ENCODE results near the gene ARL5B.

ARL5B gene

DNA sequence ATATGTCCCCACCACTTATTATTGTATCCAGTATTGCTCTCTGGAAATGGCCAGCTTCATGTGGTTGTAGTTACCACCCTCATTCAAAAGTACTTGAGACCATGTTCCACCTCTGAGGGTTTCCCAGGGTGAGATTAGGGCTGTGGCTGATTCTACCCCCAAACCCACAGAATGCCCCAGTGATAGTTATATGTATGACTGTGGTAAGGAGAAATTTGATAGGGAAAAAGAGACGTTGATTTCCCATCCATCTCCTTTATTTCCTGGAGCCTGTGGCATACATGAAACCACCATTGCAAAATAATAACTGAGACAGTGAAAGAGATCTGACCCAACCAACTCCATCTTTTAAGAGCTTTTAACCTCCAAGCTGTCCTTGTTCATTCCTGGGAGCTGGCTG lies 25.2 kb downstream of the ARL5B start:
- Histone ChIP-seq H3K27ac (ENCODE audit: low read length) (no peak overlapping the region), H3K36me3 (ENCODE audit: insufficient read depth, low read depth, low read length) (peaks cover 15% of the 10 kb centered on the region; the same call in 1 of the 2 replicates), H3K27me3 (ENCODE audit: insufficient read depth, low read length) (no peaks in the 10 kb centered on the region), H3K9me3 (ENCODE audit: insufficient read depth, low read depth, low read length) (no peaks in the 10 kb centered on the region), H3K4me3 (ENCODE audit: low read length) (no peak overlapping the region), H3K9ac (ENCODE audit: low read depth, low read length) (no peak overlapping the region), H3K4me1 (ENCODE audit: insufficient read depth, low read length) (no peaks in the 10 kb centered on the region)

DNA sequence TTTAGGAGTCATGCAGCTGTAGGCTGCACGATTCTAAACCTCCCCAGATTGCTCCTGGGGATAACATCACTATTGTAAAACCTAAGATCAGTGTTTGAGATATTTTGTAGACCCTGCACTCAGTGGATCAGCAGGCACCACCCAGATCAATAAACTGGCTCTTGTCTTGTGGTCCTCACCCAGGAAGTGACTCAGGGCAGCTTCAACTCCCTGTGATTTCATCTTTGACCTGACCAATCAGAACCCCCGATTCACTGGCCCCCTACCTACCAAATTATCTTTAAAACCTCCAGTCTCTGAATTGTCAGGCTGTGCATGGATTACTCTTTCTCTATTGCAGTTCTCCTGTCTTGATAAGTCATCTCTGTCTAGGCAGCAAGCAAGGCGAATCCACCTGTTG lies 25.7 kb downstream of the ARL5B start:
- Histone ChIP-seq H3K9ac (ENCODE audit: low read depth, low read length) (no peak overlapping the region), H3K36me3 (ENCODE audit: insufficient read depth, low read depth, low read length) (peaks cover 11% of the 10 kb centered on the region; the same call in 1 of the 2 replicates), H3K4me1 (ENCODE audit: insufficient read depth, low read length) (no peaks in the 10 kb centered on the region), H3K27ac (ENCODE audit: low read length) (no peak overlapping the region), H3K4me3 (ENCODE audit: low read length) (no peak overlapping the region), H3K27me3 (ENCODE audit: insufficient read depth, low read length) (no peaks in the 10 kb centered on the region), H3K9me3 (ENCODE audit: insufficient read depth, low read depth, low read length) (no peaks in the 10 kb centered on the region)

DNA sequence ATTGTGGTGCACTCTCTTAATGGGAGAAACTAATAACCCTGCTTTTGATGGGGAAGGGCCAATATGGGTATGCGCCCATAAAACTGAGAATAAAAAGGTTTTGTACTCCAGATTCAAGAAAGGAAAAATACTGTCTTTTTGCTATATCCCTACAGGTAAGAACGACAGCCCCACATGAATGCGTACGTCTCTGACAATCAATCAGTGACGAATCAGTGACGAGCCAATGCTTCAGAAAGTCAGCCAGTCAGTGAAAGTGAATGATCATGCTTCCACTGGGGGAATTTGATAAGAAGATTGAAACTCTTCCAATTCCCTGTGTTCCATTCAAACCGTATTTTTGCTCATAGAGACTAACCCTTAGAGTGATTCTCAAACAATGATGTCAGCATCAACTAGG lies 26.3 kb downstream of the ARL5B start:
- Histone ChIP-seq H3K4me1 (ENCODE audit: insufficient read depth, low read length) (no peaks in the 10 kb centered on the region), H3K9ac (ENCODE audit: low read depth, low read length) (no peak overlapping the region), H3K27me3 (ENCODE audit: insufficient read depth, low read length) (no peaks in the 10 kb centered on the region), H3K4me3 (ENCODE audit: low read length) (no peak overlapping the region), H3K9me3 (ENCODE audit: insufficient read depth, low read depth, low read length) (no peaks in the 10 kb centered on the region), H3K36me3 (ENCODE audit: insufficient read depth, low read depth, low read length) (peaks cover 5% of the 10 kb centered on the region; the same call in 1 of the 2 replicates), H3K27ac (ENCODE audit: low read length) (no peak overlapping the region)

DNA sequence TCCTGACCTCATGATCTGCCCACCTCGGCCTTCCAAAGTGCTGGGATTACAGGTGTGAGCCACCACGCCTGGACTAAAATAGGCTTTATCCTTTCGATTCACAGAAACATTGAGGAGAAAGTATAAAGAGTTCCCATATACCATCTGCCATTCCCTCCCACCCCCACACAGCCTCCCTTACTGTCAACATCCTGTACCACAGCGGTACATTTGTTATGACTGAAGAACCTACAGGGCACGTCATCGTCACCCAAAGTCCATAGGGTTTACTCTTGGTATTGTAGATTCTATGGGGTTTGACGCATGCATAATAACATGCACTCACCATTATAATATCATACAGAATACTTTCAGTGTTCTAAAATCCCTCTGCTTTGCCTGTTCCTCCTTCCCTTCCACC lies 28.0 kb downstream of the ARL5B start:
- Histone ChIP-seq H3K36me3 (ENCODE audit: insufficient read depth, low read depth, low read length) (no peaks in the 10 kb centered on the region), H3K9ac (ENCODE audit: low read depth, low read length) (no peak overlapping the region), H3K27me3 (ENCODE audit: insufficient read depth, low read length) (no peaks in the 10 kb centered on the region), H3K27ac (ENCODE audit: low read length) (no peak overlapping the region), H3K4me1 (ENCODE audit: insufficient read depth, low read length) (no peaks in the 10 kb centered on the region), H3K4me3 (ENCODE audit: low read length) (no peak overlapping the region), H3K9me3 (ENCODE audit: insufficient read depth, low read depth, low read length) (no peaks in the 10 kb centered on the region)

DNA sequence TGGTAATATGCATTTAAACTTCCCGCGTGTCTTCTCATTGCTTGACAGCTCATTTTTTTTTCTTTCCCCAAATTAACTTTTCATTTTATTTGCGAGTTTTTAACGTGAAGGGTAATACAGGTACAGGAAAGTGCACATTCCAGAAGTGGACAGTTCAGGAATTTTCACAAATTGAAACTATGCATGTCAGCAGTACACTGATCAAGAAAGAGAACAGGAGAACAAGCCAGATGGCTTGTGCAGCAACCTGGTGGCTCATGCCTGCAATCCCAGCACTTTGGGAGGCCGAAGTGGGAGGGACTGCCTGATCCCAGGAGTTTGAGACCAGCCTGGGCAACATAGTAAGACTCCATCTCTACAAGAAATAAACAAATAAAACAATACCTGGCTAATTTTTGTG lies 28.5 kb downstream of the ARL5B start:
- Histone ChIP-seq H3K4me3 (ENCODE audit: low read length) (no peak overlapping the region), H3K27ac (ENCODE audit: low read length) (no peak overlapping the region), H3K27me3 (ENCODE audit: insufficient read depth, low read length) (no peaks in the 10 kb centered on the region), H3K9me3 (ENCODE audit: insufficient read depth, low read depth, low read length) (no peaks in the 10 kb centered on the region), H3K4me1 (ENCODE audit: insufficient read depth, low read length) (no peaks in the 10 kb centered on the region), H3K9ac (ENCODE audit: low read depth, low read length) (no peak overlapping the region), H3K36me3 (ENCODE audit: insufficient read depth, low read depth, low read length) (no peaks in the 10 kb centered on the region)

DNA sequence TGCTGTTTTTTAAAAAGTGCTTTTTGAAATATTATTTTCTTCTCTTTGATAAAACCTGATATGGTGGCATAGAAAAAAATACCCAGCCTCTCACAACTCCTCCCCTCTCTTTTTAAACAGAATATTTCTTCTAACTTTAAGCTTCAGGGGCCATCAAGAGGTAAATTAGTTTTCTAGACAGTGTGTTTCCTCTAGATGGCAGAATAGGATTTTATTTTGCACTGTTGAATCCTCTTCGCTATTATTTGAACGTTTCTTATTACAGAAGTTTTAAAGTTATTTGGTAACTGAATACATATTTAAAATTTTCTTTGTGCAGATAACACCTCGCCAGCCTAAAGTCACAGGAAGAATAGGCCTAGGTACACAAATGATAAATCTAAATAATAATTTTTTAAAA lies 30.3 kb downstream of the ARL5B start:
- H3K4me1 ChIP-seq (ENCODE audit: insufficient read depth, low read length) = no peaks in the 10 kb centered on the region
- H3K4me3 ChIP-seq (ENCODE audit: low read length) = no peak overlapping the region
- H3K9ac ChIP-seq (ENCODE audit: low read depth, low read length) = no peak overlapping the region
- H3K9me3 ChIP-seq (ENCODE audit: insufficient read depth, low read depth, low read length) = no peaks in the 10 kb centered on the region
- no peaks in the 10 kb centered on the region for H3K27me3 ChIP-seq (ENCODE audit: insufficient read depth, low read length)
- no peak overlapping the region for H3K27ac ChIP-seq (ENCODE audit: low read length)
- H3K36me3 ChIP-seq (ENCODE audit: insufficient read depth, low read depth, low read length) = no peaks in the 10 kb centered on the region

DNA sequence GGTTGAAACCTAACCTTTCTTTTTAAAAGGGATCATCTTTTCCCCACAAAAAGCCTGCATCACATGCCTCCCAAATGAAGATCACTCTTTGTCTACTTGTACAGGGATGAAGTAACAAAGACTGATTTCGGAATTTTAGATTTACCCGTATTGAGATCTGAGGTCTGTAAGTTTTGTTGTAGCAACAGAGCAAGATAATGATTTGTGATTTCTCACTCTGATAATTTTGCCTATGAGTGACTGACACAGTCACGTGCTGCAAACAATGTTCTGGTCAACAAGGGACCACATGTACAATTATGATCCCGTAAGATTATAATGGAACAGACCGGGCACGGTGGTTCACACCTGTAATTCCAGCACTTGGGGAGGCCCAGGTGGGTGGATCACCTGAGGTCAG lies 31.3 kb downstream of the ARL5B start:
- Histone ChIP-seq H3K4me3 (ENCODE audit: low read length) (no peak overlapping the region), H3K4me1 (ENCODE audit: insufficient read depth, low read length) (no peaks in the 10 kb centered on the region)

DNA sequence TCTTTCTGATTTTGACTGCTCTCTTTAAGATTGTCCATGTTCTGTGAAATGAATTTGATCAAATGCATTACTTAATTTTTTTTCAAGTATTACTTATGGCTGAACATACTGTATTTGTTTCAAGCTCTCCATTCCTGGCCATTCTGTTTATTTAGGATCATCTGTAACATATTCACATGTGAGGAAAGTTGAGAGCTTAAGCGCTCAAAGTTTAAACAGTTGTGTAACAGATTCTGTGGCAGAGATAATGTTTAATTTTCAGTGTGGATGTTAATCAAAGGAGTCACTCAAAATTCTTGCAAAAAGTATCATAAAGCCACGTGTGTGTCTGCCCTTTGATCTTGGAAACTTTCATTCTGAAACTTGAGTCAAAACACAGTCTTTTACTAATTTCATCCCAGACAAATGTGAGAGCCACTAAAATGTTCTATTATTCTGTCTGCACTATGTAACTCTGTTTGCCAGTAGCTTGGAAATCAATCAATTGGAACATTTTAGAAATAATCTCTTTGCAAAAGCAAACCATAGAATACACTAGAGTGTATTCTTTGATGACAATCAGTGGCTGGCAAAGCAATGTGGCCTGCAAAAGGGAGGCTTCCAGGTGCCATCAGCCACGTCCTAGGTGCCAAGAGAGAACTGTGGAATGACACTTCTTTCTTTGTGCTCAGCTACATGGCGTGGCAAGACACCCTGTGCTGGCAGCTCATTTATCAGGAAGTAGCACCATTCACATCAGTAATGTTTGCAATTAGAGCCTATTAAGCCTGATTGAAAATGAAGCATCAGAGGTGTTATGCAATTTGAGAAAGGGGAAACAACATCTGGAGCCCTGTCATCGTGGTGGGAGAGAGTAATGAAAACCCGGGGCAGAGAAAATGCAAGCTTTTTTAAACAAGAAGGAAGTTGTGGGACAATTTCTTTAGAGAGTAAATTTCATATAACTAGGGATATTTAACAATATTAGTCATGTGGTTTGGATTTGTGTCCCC lies 40.9 kb downstream of the ARL5B start:
- Histone ChIP-seq H3K27ac (ENCODE audit: low read length) (no peak overlapping the region), H3K4me1 (ENCODE audit: insufficient read depth, low read length) (no peaks in the 10 kb centered on the region), H3K9ac (ENCODE audit: low read depth, low read length) (no peak overlapping the region), H3K9me3 (ENCODE audit: insufficient read depth, low read depth, low read length) (no peaks in the 10 kb centered on the region; the same call in 1 of the 2 replicates), H3K4me3 (ENCODE audit: low read length) (no peak overlapping the region), H3K36me3 (ENCODE audit: insufficient read depth, low read depth, low read length) (no peaks in the 10 kb centered on the region), H3K27me3 (ENCODE audit: insufficient read depth, low read length) (no peaks in the 10 kb centered on the region)

More for the DNA sequence above, 31.3 kb downstream of the ARL5B start:
- H3K9me3 ChIP-seq (ENCODE audit: insufficient read depth, low read depth, low read length) = no peaks in the 10 kb centered on the region
- no peaks in the 10 kb centered on the region for H3K27me3 ChIP-seq (ENCODE audit: insufficient read depth, low read length)
- H3K36me3 ChIP-seq (ENCODE audit: insufficient read depth, low read depth, low read length) = no peaks in the 10 kb centered on the region
- H3K9ac ChIP-seq (ENCODE audit: low read depth, low read length) = no peak overlapping the region
- no peak overlapping the region for H3K27ac ChIP-seq (ENCODE audit: low read length)

DNA sequence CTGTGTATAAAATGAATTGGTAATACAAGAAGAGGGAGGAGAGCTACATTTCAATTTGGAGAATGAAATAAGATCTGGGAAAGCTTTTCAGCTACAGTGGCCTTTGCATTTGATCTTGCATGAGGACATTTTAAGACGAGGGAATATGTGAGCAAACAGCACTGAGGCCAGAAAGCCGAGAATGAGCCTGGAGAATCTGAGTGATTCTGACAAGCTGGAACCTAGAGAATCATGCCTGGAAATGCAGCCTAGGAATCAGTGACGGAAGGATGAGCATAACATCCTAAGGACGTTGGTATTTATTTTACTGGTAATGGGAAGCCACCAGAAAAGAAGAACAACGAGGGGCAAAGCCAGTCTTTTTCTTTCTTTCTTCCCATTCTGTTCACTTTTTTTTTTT lies 44.3 kb downstream of the ARL5B start:
- Histone ChIP-seq H3K4me1 (ENCODE audit: insufficient read depth, low read length) (no peaks in the 10 kb centered on the region), H3K27me3 (ENCODE audit: insufficient read depth, low read length) (no peaks in the 10 kb centered on the region), H3K4me3 (ENCODE audit: low read length) (no peak overlapping the region), H3K9ac (ENCODE audit: low read depth, low read length) (no peak overlapping the region), H3K36me3 (ENCODE audit: insufficient read depth, low read depth, low read length) (no peaks in the 10 kb centered on the region), H3K27ac (ENCODE audit: low read length) (no peak overlapping the region), H3K9me3 (ENCODE audit: insufficient read depth, low read depth, low read length) (no peaks in the 10 kb centered on the region)

DNA sequence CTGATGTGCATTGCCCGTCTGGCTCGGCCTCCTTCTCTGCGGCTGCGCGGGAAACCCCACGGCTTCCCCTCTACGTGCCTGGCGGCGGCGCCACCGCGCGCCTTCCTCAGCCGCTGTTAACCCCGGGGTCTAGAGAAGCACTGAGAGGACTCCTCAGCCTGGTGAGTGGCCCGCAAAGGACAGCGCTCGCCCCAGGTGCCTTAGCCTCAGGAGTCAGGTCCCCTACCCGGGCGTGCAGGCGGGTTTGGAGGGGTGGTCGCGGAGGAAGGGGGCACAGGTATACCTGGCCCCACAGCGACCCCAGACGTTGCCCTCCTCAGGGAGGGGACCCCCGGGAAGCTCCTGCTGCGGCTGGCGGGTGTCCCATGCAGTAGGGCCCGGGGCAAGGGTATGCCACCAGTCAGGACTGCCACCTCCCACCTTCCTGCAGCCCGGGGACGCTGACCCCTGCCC lies 51.0 kb downstream of the ARL5B start:
- H3K36me3 ChIP-seq (ENCODE audit: insufficient read depth, low read depth, low read length) = no peaks in the 10 kb centered on the region
- no peak overlapping the region for H3K9ac ChIP-seq (ENCODE audit: low read depth, low read length)
- no peaks in the 10 kb centered on the region for H3K9me3 ChIP-seq (ENCODE audit: insufficient read depth, low read depth, low read length)
- no peaks in the 10 kb centered on the region for H3K4me1 ChIP-seq (ENCODE audit: insufficient read depth, low read length)
- no peaks in the 10 kb centered on the region for H3K27me3 ChIP-seq (ENCODE audit: insufficient read depth, low read length)
- H3K27ac ChIP-seq (ENCODE audit: low read length) = no peak overlapping the region
- no peak overlapping the region for H3K4me3 ChIP-seq (ENCODE audit: low read length)

DNA sequence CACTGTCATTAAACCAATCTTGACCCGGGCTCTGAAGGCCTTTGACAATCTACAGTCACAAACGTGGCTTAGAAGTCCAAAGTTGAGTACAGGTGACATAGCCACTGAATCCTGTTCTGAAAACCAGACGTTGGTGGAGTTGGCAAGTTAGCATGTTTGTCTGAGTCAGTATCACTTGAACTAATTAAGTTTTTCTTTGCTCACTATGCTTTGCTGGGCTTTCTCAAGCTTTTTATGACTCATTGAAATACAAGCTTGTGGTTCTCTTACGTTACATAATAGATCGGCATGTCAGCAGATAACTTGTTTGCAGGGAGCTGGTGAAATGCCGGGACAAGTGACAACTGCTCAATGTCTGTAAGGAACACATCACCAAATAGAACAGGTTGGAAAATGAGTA lies 53.8 kb downstream of the ARL5B start:
- no peaks in the 10 kb centered on the region for H3K9me3 ChIP-seq (ENCODE audit: insufficient read depth, low read depth, low read length)
- H3K36me3 ChIP-seq (ENCODE audit: insufficient read depth, low read depth, low read length) = no peaks in the 10 kb centered on the region
- no peaks in the 10 kb centered on the region for H3K4me1 ChIP-seq (ENCODE audit: insufficient read depth, low read length)
- H3K27me3 ChIP-seq (ENCODE audit: insufficient read depth, low read length) = no peaks in the 10 kb centered on the region
- H3K9ac ChIP-seq (ENCODE audit: low read depth, low read length) = no peak overlapping the region
- H3K4me3 ChIP-seq (ENCODE audit: low read length) = no peak overlapping the region
- H3K27ac ChIP-seq (ENCODE audit: low read length) = no peak overlapping the region

DNA sequence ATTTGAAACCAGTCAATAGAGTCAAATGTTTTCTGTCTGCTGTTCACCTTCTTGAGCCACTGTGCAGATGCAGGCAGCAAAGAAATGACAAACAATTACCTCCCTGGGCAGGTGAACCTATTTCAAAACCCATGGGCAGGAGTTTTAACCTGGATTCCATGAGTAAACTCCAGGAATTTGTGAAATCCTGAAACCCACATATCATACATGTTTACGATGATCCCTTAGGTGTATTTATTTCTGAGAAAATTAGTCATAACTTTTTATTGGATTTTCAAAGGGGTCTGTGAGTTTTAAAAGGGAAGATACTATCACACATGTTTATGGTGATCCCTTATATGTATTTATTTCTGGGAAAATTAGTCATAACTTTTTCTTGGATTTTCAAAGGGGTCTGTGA lies 59.8 kb downstream of the ARL5B start:
- no peaks in the 10 kb centered on the region for H3K4me1 ChIP-seq (ENCODE audit: insufficient read depth, low read length)
- H3K9me3 ChIP-seq (ENCODE audit: insufficient read depth, low read depth, low read length) = no peaks in the 10 kb centered on the region
- H3K4me3 ChIP-seq (ENCODE audit: low read length) = no peak overlapping the region
- H3K9ac ChIP-seq (ENCODE audit: low read depth, low read length) = no peak overlapping the region
- no peaks in the 10 kb centered on the region for H3K36me3 ChIP-seq (ENCODE audit: insufficient read depth, low read depth, low read length)
- no peak overlapping the region for H3K27ac ChIP-seq (ENCODE audit: low read length)
- H3K27me3 ChIP-seq (ENCODE audit: insufficient read depth, low read length) = no peaks in the 10 kb centered on the region

All from iPS-20b (cell line).